H9 (cell line): Measurements from ENCODE around the gene CPT1B. TPM values are rescaled to one million over a fixed set of nuclear protein-coding genes. Genes with fewer than 3 reads are reported as not detected.
A peak's percentile ranks its signal among the peaks of the same experiment; 100 is the strongest.

Source experiments
- DNase-seq: peaks from one replicate; pipeline ENCODE4 v3.0.0-alpha.2; 2017
- H2AFZ ChIP-seq: one replicate; pipeline ENCODE4 v1.6.1; 2013; ENCODE audit warnings: mild to moderate bottlenecking, low read length, control low read depth, moderate library complexity
- H2AK5ac ChIP-seq: 2 replicates; pipeline ENCODE4 v1.6.1; 2013; ENCODE audit warnings: low read length, control low read depth, mixed read lengths; ENCODE audit not compliant: insufficient read length
- H2BK120ac ChIP-seq: one replicate; pipeline ENCODE4 v1.6.1; 2013; ENCODE audit warnings: low read depth, mild to moderate bottlenecking, low read length, control low read depth, inconsistent platforms; ENCODE audit not compliant: poor library complexity, severe bottlenecking
- H2BK12ac ChIP-seq: 2 replicates; pipeline ENCODE4 v1.6.1; 2013; ENCODE audit warnings: low read length, control low read depth, mixed read lengths, low read depth; ENCODE audit not compliant: insufficient read length
- H2BK15ac ChIP-seq: 2 replicates; pipeline ENCODE4 v1.6.1; 2013; ENCODE audit warnings: low read depth, low read length, control low read depth
- H2BK20ac ChIP-seq: one replicate; pipeline ENCODE4 v1.6.1; 2013; ENCODE audit warnings: low read depth, mild to moderate bottlenecking, low read length, control low read depth, inconsistent platforms; ENCODE audit not compliant: poor library complexity, severe bottlenecking
- H2BK5ac ChIP-seq: 2 replicates; pipeline ENCODE4 v1.6.1; 2013; ENCODE audit warnings: low read length, control low read depth, mixed read lengths; ENCODE audit not compliant: insufficient read length
- H3K14ac ChIP-seq: 2 replicates; pipeline ENCODE4 v1.6.1; 2013; ENCODE audit warnings: low read length, control low read depth; ENCODE audit not compliant: insufficient read depth
- H3K18ac ChIP-seq: 2 replicates; pipeline ENCODE4 v1.6.1; 2013; ENCODE audit warnings: low read depth, mild to moderate bottlenecking, mixed read lengths, low read length, control low read depth; ENCODE audit not compliant: insufficient read length
- H3K23ac ChIP-seq: 2 replicates; pipeline ENCODE4 v1.6.1; 2013; ENCODE audit warnings: low read length, control low read depth, mixed read lengths, low read depth; ENCODE audit not compliant: insufficient read length
- H3K23me2 ChIP-seq: 2 replicates; pipeline ENCODE4 v1.6.1; 2013; ENCODE audit warnings: low read depth, mild to moderate bottlenecking, mixed read lengths, low read length, control low read depth; ENCODE audit not compliant: insufficient read length, poor library complexity, severe bottlenecking
- H3K27ac ChIP-seq: 2 replicates; pipeline ENCODE4 v1.5.1; 2013; ENCODE audit warnings: low read length, control low read depth, mixed read lengths, low read depth; ENCODE audit not compliant: insufficient read length
- H3K27me3 ChIP-seq: 2 replicates; pipeline ENCODE4 v1.6.1; 2013; ENCODE audit warnings: low read length, control low read depth, inconsistent platforms; ENCODE audit not compliant: insufficient read depth
- H3K4ac ChIP-seq: 2 replicates; pipeline ENCODE4 v1.6.1; 2013; ENCODE audit warnings: low read depth, mild to moderate bottlenecking, control low read depth, inconsistent platforms, low read length, moderate library complexity
- H3K4me1 ChIP-seq: 2 replicates; pipeline ENCODE4 v1.6.1; 2013; ENCODE audit warnings: low read length, control low read depth, inconsistent platforms; ENCODE audit not compliant: insufficient read depth
- H3K4me2 ChIP-seq: 2 replicates; pipeline ENCODE4 v1.6.1; 2013; ENCODE audit warnings: low read length, control low read depth, mixed read lengths; ENCODE audit not compliant: insufficient read length, insufficient read depth
- H3K56ac ChIP-seq: 2 replicates; pipeline ENCODE4 v1.6.1; 2013; ENCODE audit warnings: low read depth, mild to moderate bottlenecking, mixed read lengths, low read length, control low read depth; ENCODE audit not compliant: insufficient read length
- H3K79me1 ChIP-seq: 2 replicates; pipeline ENCODE4 v1.6.1; 2013; ENCODE audit warnings: low read depth, mild to moderate bottlenecking, moderate library complexity, low read length, control low read depth, inconsistent platforms; ENCODE audit not compliant: insufficient read depth, poor library complexity, severe bottlenecking
- H3K79me2 ChIP-seq: 2 replicates; pipeline ENCODE4 v1.6.1; 2013; ENCODE audit warnings: low read length, control low read depth, inconsistent platforms; ENCODE audit not compliant: insufficient read depth
- H3K9ac ChIP-seq: 2 replicates; pipeline ENCODE4 v1.6.1; 2013; ENCODE audit warnings: low read length, control low read depth, mixed read lengths; ENCODE audit not compliant: insufficient read length; ENCODE audit errors: extremely low read depth
- H3K9me3 ChIP-seq: one replicate; pipeline ENCODE4 v1.6.1; 2013; ENCODE audit warnings: low read depth, low read length, inconsistent platforms; ENCODE audit not compliant: control insufficient read depth
- H3T11ph ChIP-seq: one replicate; pipeline ENCODE4 v1.6.1; 2013; ENCODE audit warnings: mild to moderate bottlenecking, low read length, control low read depth, inconsistent platforms
- H4K20me1 ChIP-seq: one replicate; pipeline ENCODE4 v1.6.1; 2013; ENCODE audit not compliant: control insufficient read depth, insufficient read length, insufficient read depth
- H4K5ac ChIP-seq: 2 replicates; pipeline ENCODE4 v1.6.1; 2013; ENCODE audit warnings: low read depth, mild to moderate bottlenecking, mixed read lengths, low read length, control low read depth; ENCODE audit not compliant: insufficient read length
- H4K8ac ChIP-seq: replicated peaks from 2 replicates; pipeline ENCODE4 v1.6.1; 2013; ENCODE audit warnings: low read length, control low read depth, mixed read lengths, low read depth; ENCODE audit not compliant: insufficient read length
- H4K91ac ChIP-seq: 2 replicates; pipeline ENCODE4 v1.6.1; 2013; ENCODE audit warnings: low read depth, mild to moderate bottlenecking, moderate library complexity, mixed read lengths, low read length, control low read depth; ENCODE audit not compliant: insufficient read length
- H3K27ac Mint-ChIP-seq, 3 experiments: 2 replicates in 2 of 3; 3 replicates in 1 of 3; pipeline ENCODE4 v1.8.0; 2020 to 2021; ENCODE audit warnings: mixed read lengths in 3 of 3, mild to moderate bottlenecking in 1 of 3, moderate library complexity in 1 of 3
- H3K27me3 Mint-ChIP-seq: 2 replicates; pipeline ENCODE4 v1.8.0; 2021; ENCODE audit warnings: low read depth, mild to moderate bottlenecking, moderate library complexity, mixed read lengths
- H3K36me3 Mint-ChIP-seq, 3 experiments: 2 replicates in 2 of 3; 3 replicates in 1 of 3; pipeline ENCODE4 v1.8.0; 2020 to 2021; ENCODE audit warnings: low read depth in 3 of 3, mixed read lengths in 3 of 3; ENCODE audit not compliant: insufficient read depth in 1 of 3
- H3K4me1 Mint-ChIP-seq, 2 experiments: 2 replicates each; pipeline ENCODE4 v1.8.0; 2020; ENCODE audit warnings: mixed read lengths in 2 of 2
- H3K4me3 Mint-ChIP-seq, 2 experiments: 2 replicates in 1 of 2; 3 replicates in 1 of 2; pipeline ENCODE4 v1.8.0; 2020 to 2021; ENCODE audit warnings: mild to moderate bottlenecking in 2 of 2, mixed read lengths in 2 of 2, moderate library complexity in 1 of 2
- H3K9me3 Mint-ChIP-seq, 2 experiments: 2 replicates in 1 of 2; 3 replicates in 1 of 2; pipeline ENCODE4 v1.8.0; 2020; ENCODE audit warnings: mild to moderate bottlenecking in 2 of 2, mixed read lengths in 2 of 2, moderate library complexity in 1 of 2
- CTCF ChIP-seq: fragments of 200-600 bp; sonication (generic); conservative IDR thresholded peaks from 3 replicates; pipeline ENCODE4 v1.8.0; 2021; ENCODE audit warnings: antibody characterized with exemption, mild to moderate bottlenecking
- whole genome bisulfite sequencing: extraction: QIAGEN DNeasy Blood & Tissue Kit; methylation state at CpG from one replicate; pipeline ENCODE4 v1.1.7; 2013; ENCODE audit warnings: missing lambda C conversion rate, low lambda C conversion rate, mixed read lengths; ENCODE audit not compliant: insufficient read length; ENCODE audit errors: extremely low coverage; 5-methylcytosine and 5-hydroxymethylcytosine counted together
- total RNA-seq: library from RNA; stranded (reverse); gene quantifications from 2 replicates; pipeline ENCODE4 v1.2.1, GENCODE V29; 2021

Gene CPT1B
- total RNA-seq, 1 experiment from 2014 or later, result 65.7 TPM

- Histone ChIP-seq H4K8ac (no peak overlapping the region), H3K9ac (no peak overlapping the region), H3K4me1 (peaks cover 9% of the 10 kb centered on the region), H3K9me3 (no peaks in the 10 kb centered on the region), H3K14ac (no peak overlapping the region), H3K23me2 (peaks cover 18% of the 10 kb centered on the region), H2BK120ac (no peak overlapping the region), H3T11ph (no peak overlapping the region), H2BK12ac (no peak overlapping the region), H3K4me2 (no peak overlapping the region), H3K79me2 (no peaks in the 10 kb centered on the region), H4K5ac (no peak overlapping the region), H3K23ac (no peak overlapping the region), H3K56ac (no peak overlapping the region), H2AFZ (no peak overlapping the region), H2BK20ac (no peak overlapping the region), H3K79me1 (no peaks in the 10 kb centered on the region), H2AK5ac (no peak overlapping the region), H4K20me1 (peaks cover 2% of the 10 kb centered on the region), H3K27me3 (peaks cover 7% of the 10 kb centered on the region; the same call in 1 of the 2 replicates), H3K18ac (no peak overlapping the region), H3K27ac (no peak overlapping the region), H2BK15ac (no peak overlapping the region), H3K4ac (no peak overlapping the region), H2BK5ac (no peak overlapping the region), H4K91ac (no peak overlapping the region)
- peaks cover 0 to 3% (median 0%) of the 10 kb centered on the region in 3 experiments; a peak in 2 of 7 replicates for H3K36me3 Mint-ChIP-seq
- peak overlapping the region; percentile 38 to 60; a peak in 4 of 5 replicates for H3K4me3 Mint-ChIP-seq
- peaks cover 15 to 21% of the 10 kb centered on the region in 2 experiments for H3K4me1 Mint-ChIP-seq
- no peak overlapping the region for H3K27ac Mint-ChIP-seq
- no peak; the same call in 2 of the 3 replicates for TF ChIP-seq CTCF
- WGBS, result no CpG with 5 or more reads among the region's 12 CpGs
- DNase-seq, result peak; percentile 17
- H3K9me3 Mint-ChIP-seq, result no peaks in the 10 kb centered on the region
- H3K27me3 Mint-ChIP-seq, result peaks cover 27% of the 10 kb centered on the region
Measured at GRCh38 chr22:50626314-50626849, 48.2 kb upstream of the CPT1B start.
